Thyroid gland (tissue), 4 donors: ENCODE results near the gene TMSB10. TPM values are rescaled to one million over a fixed set of nuclear protein-coding genes. Genes with fewer than 3 reads are reported as not detected.
"Not testable (repeated sequence)": the region's sequence is repeated elsewhere in the genome, so short reads cannot be mapped to it uniquely, and the experiment has no call there.

Experiments used
- DNase-seq, 2 donors: peaks; one replicate each; pipeline ENCODE4 v3.0.0-alpha.2; 2019
- H3K27ac ChIP-seq, 3 donors: fragments of 200-600 bp; sonication (generic); 1 replicate in 2 of 3; 2 replicates in 1 of 3; pipeline ENCODE4 v1.5.1; 2016 to 2019; ENCODE audit warnings: mild to moderate bottlenecking in 1 of 3, moderate library complexity in 1 of 3
- H3K27me3 ChIP-seq: fragments of 200-600 bp; sonication (generic); one replicate; pipeline ENCODE4 v1.5.1; 2019
- H3K36me3 ChIP-seq, 2 donors: fragments of 200-600 bp; sonication (generic); one replicate each; pipeline ENCODE4 v1.5.1; 2016 to 2019
- H3K4me1 ChIP-seq, 2 donors: fragments of 200-600 bp; sonication (generic); one replicate each; pipeline ENCODE4 v1.5.1; 2017 to 2019
- H3K4me3 ChIP-seq, 3 donors: fragments of 200-600 bp; sonication (generic); replicated peaks in 1 of 3; 1 replicate in 2 of 3; 2 replicates in 1 of 3; pipeline ENCODE4 v1.5.1; 2016; ENCODE audit warnings: mild to moderate bottlenecking in 1 of 3
- H3K9me3 ChIP-seq: fragments of 200-600 bp; sonication (generic); one replicate; pipeline ENCODE4 v1.5.1; 2017
- CTCF ChIP-seq, 6 experiments: fragments of 200-600 bp in 3 of 6; fragments of 450-650 bp in 3 of 6; sonication (generic) in 3 of 6; IDR thresholded peaks; one replicate each; pipeline ENCODE4 v1.5.1; 2016 to 2019; ENCODE audit warnings: antibody characterized with exemption in 6 of 6, mild to moderate bottlenecking in 2 of 6, inconsistent platforms in 1 of 6, moderate library complexity in 1 of 6
- POLR2A ChIP-seq, 2 donors: fragments of 450-650 bp; IDR thresholded peaks; one replicate each; pipeline ENCODE4 v1.6.1; 2017; ENCODE audit warnings: antibody characterized with exemption in 2 of 2, mild to moderate bottlenecking in 2 of 2, moderate library complexity in 1 of 2
- WGBS, 2 donors: methylation state at CpG; one replicate each; pipeline ENCODE4 v1.1.5; 2017; 5-methylcytosine and 5-hydroxymethylcytosine counted together
- intact Hi-C: fragments of 100-400 bp; cut with DNase I; formaldehyde crosslinking; loops from one replicate; pipeline ENCODE4 v1.15.1; 2023
- total RNA-seq, 4 donors: library from RNA; depleted of rRNA; stranded (reverse); fragments of >200 nt; gene quantifications; one replicate each; pipeline ENCODE4 v1.2.3, GENCODE V29; 2016

TMSB10 gene
- total RNA-seq, 4 donors from 2014 or later: 958 to 1,745 (median 1,373) TPM

- TF ChIP-seq CTCF (IDR thresholded peaks at IDR 0.05) (no peak), POLR2A (IDR thresholded peaks at IDR 0.05) (no peak)
- intact Hi-C loops: no loop called here
- WGBS, 2 donors: 96 to 100% methylated on average over 2 of the region's 2 CpGs
- no peak for DNase-seq
- H3K4me1 ChIP-seq: no peaks in the 10 kb centered on the region
- H3K27ac ChIP-seq: no peak overlapping the region
- no peaks in the 10 kb centered on the region for H3K27me3 ChIP-seq
- H3K4me3 ChIP-seq: no peak overlapping the region
- no peaks in the 10 kb centered on the region for H3K9me3 ChIP-seq
- H3K36me3 ChIP-seq: no peaks in the 10 kb centered on the region
Measured at GRCh38 chr2:84942166-84942565, 36.7 kb downstream of the TMSB10 start.

GRCh38 chr2:84942964-84943421 lies 37.5 kb downstream of the TMSB10 start:
- H3K36me3 ChIP-seq: no peaks in the 10 kb centered on the region
- no peaks in the 10 kb centered on the region for H3K27me3 ChIP-seq
- WGBS, 2 donors: 89 to 91% methylated on average over 4 of the region's 4 CpGs
- H3K4me1 ChIP-seq: no peaks in the 10 kb centered on the region
- intact Hi-C loops: no loop called here
- H3K9me3 ChIP-seq: no peaks in the 10 kb centered on the region
- no peak for DNase-seq
- no peak overlapping the region for H3K4me3 ChIP-seq
- no peak overlapping the region for H3K27ac ChIP-seq
- no peak for TF ChIP-seq POLR2A (IDR thresholded peaks at IDR 0.05)
- TF ChIP-seq CTCF (IDR thresholded peaks at IDR 0.05): no peak

- WGBS, 2 donors: 91 to 94% methylated on average over 7 of the region's 7 CpGs
- Histone ChIP-seq H3K27ac (no peak overlapping the region), H3K9me3 (no peaks in the 10 kb centered on the region), H3K36me3 (no peaks in the 10 kb centered on the region), H3K27me3 (no peaks in the 10 kb centered on the region), H3K4me3 (no peak overlapping the region), H3K4me1 (no peaks in the 10 kb centered on the region)
- DNase-seq: no peak
- intact Hi-C loops: no loop called here
- TF ChIP-seq CTCF (IDR thresholded peaks at IDR 0.05) (no peak), POLR2A (IDR thresholded peaks at IDR 0.05) (no peak)
Measured at GRCh38 chr2:84944295-84944909, 38.9 kb downstream of the TMSB10 start.

- H3K4me3 ChIP-seq, intact Hi-C loops, DNase-seq, H3K27ac ChIP-seq, H3K9me3 ChIP-seq, H3K4me1 ChIP-seq, H3K36me3 ChIP-seq, H3K27me3 ChIP-seq: not testable (repeated sequence)
- 74 to 82% methylated on average over 3 of the region's 3 CpGs for WGBS, 2 donors
Measured at GRCh38 chr2:84945838-84946203, 40.4 kb downstream of the TMSB10 start.

- Histone ChIP-seq H3K36me3 (no peaks in the 10 kb centered on the region), H3K4me1 (no peaks in the 10 kb centered on the region), H3K4me3 (no peak overlapping the region), H3K9me3 (no peaks in the 10 kb centered on the region), H3K27me3 (no peaks in the 10 kb centered on the region), H3K27ac (no peak overlapping the region)
- WGBS, 2 donors: 75 to 80% methylated on average over 12 of the region's 12 CpGs
- DNase-seq: no peak
- intact Hi-C loops: no loop called here
- no peak for TF ChIP-seq POLR2A (IDR thresholded peaks at IDR 0.05)
- no peak for TF ChIP-seq CTCF (IDR thresholded peaks at IDR 0.05)
Measured at GRCh38 chr2:84946204-84947009, 41.0 kb downstream of the TMSB10 start.
